ENCODE results near the gene EPHA8. TPM values are rescaled to one million over a fixed set of nuclear protein-coding genes. Genes with fewer than 3 reads are reported as not detected.

The EPHA8 gene
- not detected in 2 replicates for total RNA-seq

GRCh38 chr1:22562584-22563583, at the start of gene EPHA8:
EPHA8 (plus strand) TSS chr1:22563489; CDS start chr1:22563636, 147 bp downstream.

GRCh38 chr1:22636353-22636752, 73.1 kb downstream of the EPHA8 start, which contains the start of gene C1QA:
C1QA (plus strand) TSS chr1:22636628; CDS start chr1:22637617, 989 bp downstream.

DNA sequence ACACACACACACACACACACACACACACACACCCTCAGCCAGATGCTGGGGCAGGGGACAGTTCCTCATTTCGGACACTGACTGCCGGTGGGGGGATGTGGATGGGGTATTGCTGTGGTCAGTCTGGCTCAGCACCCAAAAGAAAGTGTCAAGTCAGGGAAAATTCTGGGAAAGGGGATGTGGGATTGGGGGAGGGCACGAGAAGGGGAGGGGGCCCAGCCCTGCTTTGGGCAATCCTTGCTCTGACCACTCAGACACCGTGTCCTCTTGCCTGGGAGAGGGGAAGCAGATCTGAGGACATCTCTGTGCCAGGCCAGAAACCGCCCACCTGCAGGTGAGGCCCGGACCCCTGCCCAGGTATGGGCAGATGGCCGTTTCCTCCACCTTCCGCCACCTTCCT, 80.1 kb downstream of the EPHA8 start, which contains the start of gene C1QC:
TSS of gene C1QC (plus strand) at position 253 of the 400 bp plus-strand sequence. CDS start 391 bp downstream, outside the sequence.

GRCh38 chr1:22652881-22653316, 89.6 kb downstream of the EPHA8 start, which contains the start of gene C1QB:
C1QB (plus strand) TSS chr1:22653236; CDS start chr1:22659463, 6,227 bp downstream.

Other genes starting within 250 kb of the EPHA8 start
- gene ZBTB40, start 111.6 kb upstream of the EPHA8 start, total RNA-seq: 8.6 and 11.9 TPM in 2 replicates
- gene C1QA, start 73.1 kb downstream of the EPHA8 start, total RNA-seq: not detected in 2 replicates
- not detected in 2 replicates for gene C1QC, start 80.1 kb downstream of the EPHA8 start, total RNA-seq
- not detected in 2 replicates for gene C1QB, start 89.7 kb downstream of the EPHA8 start, total RNA-seq
- 17.6 and 21.2 TPM in 2 replicates for gene EPHB2, start 147.3 kb downstream of the EPHA8 start, total RNA-seq

All from dermis lymphatic vessel endothelial cell (primary cell).